Measurements from ENCODE around the gene ARFGAP1. TPM values are rescaled to one million over a fixed set of nuclear protein-coding genes. Genes with fewer than 3 reads are reported as not detected.
"Not testable (repeated sequence)": the region's sequence is repeated elsewhere in the genome, so short reads cannot be mapped to it uniquely, and the experiment has no call there.

ARFGAP1 gene
- total and polyA plus RNA-seq, 2 of the 8 experiments (the other 6 are each of a cell fraction or from before 2014, with no cell fraction given) = 93.7 to 100 TPM

DNA sequence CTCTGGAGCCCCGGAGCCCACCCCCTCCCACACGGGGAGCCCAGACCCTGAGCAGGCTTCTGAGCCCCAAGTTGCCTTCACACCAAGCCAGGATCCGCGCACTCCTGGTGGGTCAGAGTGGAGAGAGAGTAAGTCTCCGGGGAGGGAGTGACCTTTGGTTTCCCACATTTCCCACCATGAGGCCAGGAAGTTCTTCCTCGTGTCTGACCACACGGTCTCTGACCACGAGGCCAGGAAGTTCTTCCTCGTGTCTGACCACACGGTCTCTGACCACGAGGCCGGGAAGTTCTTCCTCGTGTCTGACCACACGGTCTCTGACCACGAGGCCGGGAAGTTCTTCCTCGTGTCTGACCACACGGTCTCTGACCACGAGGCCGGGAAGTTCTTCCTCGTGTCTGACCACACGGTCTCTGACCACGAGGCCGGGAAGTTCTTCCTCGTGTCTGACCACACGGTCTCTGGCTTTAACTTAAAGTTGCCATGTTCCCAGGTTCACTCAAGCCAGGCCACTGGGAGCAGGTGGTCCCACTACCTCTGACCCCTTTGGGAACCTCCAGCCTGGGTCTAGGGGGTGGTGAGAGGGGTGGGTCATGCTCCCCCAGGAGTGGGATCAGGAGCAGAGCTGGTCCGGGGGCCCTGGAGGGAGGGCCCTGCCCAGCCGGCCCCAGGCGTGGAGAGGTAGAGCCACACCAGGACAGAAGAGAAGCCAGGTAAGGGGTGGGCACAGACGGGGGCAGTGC lies 33.5 kb downstream of the ARFGAP1 start:
- H3K14ac ChIP-seq (ENCODE audit: insufficient read length); H3K27ac ChIP-seq (ENCODE audit: low read depth, low read length); H3K23ac ChIP-seq (ENCODE audit: insufficient read length); H3K27me3 ChIP-seq (replicated peaks in 1 of 4; ENCODE audit: control insufficient read depth in 3 of 4, extremely low read depth in 1 of 4, insufficient read depth in 3 of 4, low read length in 3 of 4); H3K18ac ChIP-seq (ENCODE audit: extremely low read depth, low read length); H2BK20ac ChIP-seq (ENCODE audit: low read length); H3K4ac ChIP-seq (replicated peaks; ENCODE audit: insufficient read length, low read depth, low read length); H2AK5ac ChIP-seq (ENCODE audit: low read depth, low read length); H3K23me2 ChIP-seq (ENCODE audit: low read depth, low read length); H4K20me1 ChIP-seq (replicated peaks in 1 of 2; ENCODE audit: control insufficient read depth in 1 of 2, insufficient read depth in 2 of 2, low read length in 2 of 2); H3K56ac ChIP-seq (replicated peaks; ENCODE audit: insufficient read length, low read depth, low read length); H4K5ac ChIP-seq (ENCODE audit: insufficient read length, low read depth, low read length); H2BK5ac ChIP-seq (ENCODE audit: low read depth, low read length); H4K8ac ChIP-seq (ENCODE audit: extremely low read depth, insufficient read depth, low read length); POLR2A ChIA-PET (ENCODE audit: partially characterized antibody); H2BK120ac ChIP-seq (replicated peaks; ENCODE audit: low read depth, low read length); FAIRE-seq; H3K79me2 ChIP-seq (ENCODE audit: control insufficient read depth in 1 of 2, insufficient read depth in 2 of 2, low read length in 2 of 2); H3K36me3 ChIP-seq (ENCODE audit: control insufficient read depth in 2 of 4, insufficient read depth in 4 of 4, low read length in 3 of 4); H3K4me3 ChIP-seq (ENCODE audit: extremely low read depth in 1 of 4, insufficient read depth in 2 of 4, low read depth in 3 of 4, low read length in 4 of 4); H3K79me1 ChIP-seq (ENCODE audit: low read depth, low read length); H2BK12ac ChIP-seq (ENCODE audit: low read depth, low read length); H3K4me1 ChIP-seq (replicated peaks in 1 of 4; ENCODE audit: control insufficient read depth in 3 of 4, insufficient read depth in 4 of 4, low read length in 3 of 4); H3K9ac ChIP-seq (replicated peaks in 1 of 4; ENCODE audit: extremely low read depth in 1 of 4, low read depth in 3 of 4, low read length in 3 of 4); H3K9me3 ChIP-seq (ENCODE audit: insufficient read depth in 2 of 2, low read depth in 1 of 2, low read length in 1 of 2); DNase-seq (ENCODE audit: low read depth in 1 of 2, low spot score in 2 of 2); H2AFZ ChIP-seq (ENCODE audit: low read length); H3K4me2 ChIP-seq (ENCODE audit: insufficient read depth in 1 of 2, low read depth in 2 of 2, low read length in 2 of 2); H2BK15ac ChIP-seq (ENCODE audit: low read length): not testable (repeated sequence)
- 95% methylated on average over 14 of the region's 30 CpGs; no CpG with 5 or more reads in 1 of the 2 experiments for WGBS, 2 experiments (ENCODE audit: extremely low coverage in 1 of 2, insufficient coverage in 1 of 2, insufficient read length in 1 of 2, insufficient replicate concordance in 2 of 2, low coverage in 1 of 2, low lambda C conversion rate in 2 of 2, missing lambda C conversion rate in 1 of 2)
- TF ChIP-seq KDM1A (IDR thresholded peaks at IDR 0.05; ENCODE audit: borderline replicate concordance, low read length) = peak; percentile 86; the same call in 1 of the 2 replicates
- peak overlapping the region; percentile 54 for H4K91ac ChIP-seq (replicated peaks; ENCODE audit: insufficient read length, low read length)
- CTCF ChIA-PET (ENCODE audit: partially characterized antibody) = interaction anchor here (0.6 to 6.5 kb wide), 3 partner anchors 14 to 75 kb away, joined by 3 to 230 read pairs (median 9); partner anchors contain the start of gene COL20A1
